Panc1 (cell line): ENCODE results near the gene SRSF7. TPM values are rescaled to one million over a fixed set of nuclear protein-coding genes. Genes with fewer than 3 reads are reported as not detected.

ENCODE experiments used
- ATAC-seq: fragments of 200-7000 bp; cut with Tn5 transposase; 2 replicates; pipeline ENCODE4 v1.9.1; 2020; ENCODE audit warnings: mild to moderate bottlenecking, moderate library complexity
- BruUV-seq: library from RNA; stranded (reverse); fragments of 400-500 nt; replicated peaks from 2 replicates; lab custom pipeline; 2021; lab: Mats Ljungman, UMichigan
- CTCF ChIA-PET: fragments of 300-600 bp; sonication (Branson Sonifier 250); formaldehyde crosslinking; loops from one replicate; lab custom pipeline; 2022; ENCODE audit warnings: antibody characterized with exemption; lab: Charles Lee
- POLR2A ChIA-PET: fragments of 300-600 bp; sonication (Branson Sonifier 250); formaldehyde crosslinking; loops from one replicate; lab custom pipeline; 2022; ENCODE audit warnings: antibody characterized with exemption; lab: Charles Lee
- DNase-seq: peaks from one replicate; pipeline ENCODE4 v3.0.0-alpha.2; 2010; ENCODE audit warnings: low read depth, low spot score
- H3K27ac ChIP-seq: 2 replicates; pipeline ENCODE4 v1.5.1; 2011; ENCODE audit warnings: mild to moderate bottlenecking, low read length, inconsistent platforms
- H3K27me3 ChIP-seq: fragments of 200-500 bp; sonication (Bioruptor generic); 2 replicates; pipeline ENCODE4 v1.6.0; 2014; ENCODE audit warnings: low read length, inconsistent platforms; ENCODE audit not compliant: control insufficient read depth, insufficient read depth
- H3K36me3 ChIP-seq: fragments of 200-500 bp; sonication (Bioruptor generic); 2 replicates; pipeline ENCODE4 v1.5.1; 2014; ENCODE audit warnings: inconsistent platforms, mild to moderate bottlenecking, low read length, moderate library complexity; ENCODE audit not compliant: control insufficient read depth, insufficient read depth
- H3K4me1 ChIP-seq: 2 replicates; pipeline ENCODE4 v1.5.1; 2011; ENCODE audit warnings: inconsistent platforms, mild to moderate bottlenecking, low read length, moderate library complexity; ENCODE audit not compliant: control insufficient read depth, insufficient read depth
- H3K4me3 ChIP-seq, 2 experiments: 2 replicates each; pipeline ENCODE4 v1.5.1; 2011 to 2012; ENCODE audit warnings: low read depth in 2 of 2, low read length in 2 of 2, mild to moderate bottlenecking in 2 of 2, inconsistent platforms in 1 of 2, moderate library complexity in 1 of 2
- H3K9me3 ChIP-seq: fragments of 200-500 bp; sonication (Bioruptor generic); 2 replicates; pipeline ENCODE4 v1.5.1; 2014; ENCODE audit warnings: low read depth, mild to moderate bottlenecking, inconsistent platforms, low read length, moderate library complexity; ENCODE audit not compliant: control insufficient read depth, insufficient read depth
- POLR2AphosphoS5 ChIP-seq: IDR thresholded peaks from 2 replicates; pipeline ENCODE4 v1.6.1; 2012; ENCODE audit warnings: mild to moderate bottlenecking, low read depth, low read length, moderate library complexity
- SIN3A ChIP-seq: IDR thresholded peaks from 2 replicates; pipeline ENCODE4 v1.6.1; 2012; ENCODE audit warnings: low read depth, mild to moderate bottlenecking, low read length, moderate library complexity, borderline replicate concordance; ENCODE audit not compliant: insufficient read depth
- TCF7L2 ChIP-seq: IDR thresholded peaks from 2 replicates; pipeline ENCODE4 v1.6.1; 2011; ENCODE audit warnings: mild to moderate bottlenecking, low read depth, low read length, inconsistent platforms
- in situ Hi-C: cut with HindIII; loops from 2 replicates; pipeline ENCODE4 v1.10.0; 2016; ENCODE audit warnings: low sequenced_read_pairs, low pct_unique_long_range_greater_than_20kb
- intact Hi-C: fragments of 100-400 bp; cut with micrococcal nuclease; formaldehyde crosslinking; loops from one replicate; pipeline ENCODE4 v1.10.0; 2022; ENCODE audit not compliant: unreplicated experiment
- total RNA-seq: library from RNA; stranded (reverse); gene quantifications from one replicate; pipeline ENCODE4 v1.2.1, GENCODE V29; 2021; ENCODE audit not compliant: unreplicated experiment
- TF ChIP-seq, protein P1 (sequence below): fragments of 450-650 bp; IDR thresholded peaks from 2 replicates; pipeline ENCODE4 v1.5.1; 2017; ENCODE audit warnings: mild to moderate bottlenecking
- TF ChIP-seq, protein P2 (sequence below), 2 experiments: IDR thresholded peaks; 2 replicates each; pipeline ENCODE4 v1.6.1; 2011 to 2012; ENCODE audit warnings: low read depth in 2 of 2, control low read depth in 1 of 2, low read length in 1 of 2, mild to moderate bottlenecking in 1 of 2, moderate library complexity in 1 of 2; ENCODE audit not compliant: insufficient read depth in 1 of 2

Gene SRSF7
- total RNA-seq, 1 experiment from 2014 or later = 220 TPM

- no TSS peak for BruUV-seq
- in situ Hi-C loops = loop anchor here (25.0 kb wide), 1 partner anchor 158 kb away; no protein-coding TSS in a partner anchor
- H3K4me3 ChIP-seq = no peak overlapping the region
- H3K27ac ChIP-seq = no peak overlapping the region
- H3K4me1 ChIP-seq = peaks cover 51% of the 10 kb centered on the region
- TF ChIP-seq, protein P1, sequence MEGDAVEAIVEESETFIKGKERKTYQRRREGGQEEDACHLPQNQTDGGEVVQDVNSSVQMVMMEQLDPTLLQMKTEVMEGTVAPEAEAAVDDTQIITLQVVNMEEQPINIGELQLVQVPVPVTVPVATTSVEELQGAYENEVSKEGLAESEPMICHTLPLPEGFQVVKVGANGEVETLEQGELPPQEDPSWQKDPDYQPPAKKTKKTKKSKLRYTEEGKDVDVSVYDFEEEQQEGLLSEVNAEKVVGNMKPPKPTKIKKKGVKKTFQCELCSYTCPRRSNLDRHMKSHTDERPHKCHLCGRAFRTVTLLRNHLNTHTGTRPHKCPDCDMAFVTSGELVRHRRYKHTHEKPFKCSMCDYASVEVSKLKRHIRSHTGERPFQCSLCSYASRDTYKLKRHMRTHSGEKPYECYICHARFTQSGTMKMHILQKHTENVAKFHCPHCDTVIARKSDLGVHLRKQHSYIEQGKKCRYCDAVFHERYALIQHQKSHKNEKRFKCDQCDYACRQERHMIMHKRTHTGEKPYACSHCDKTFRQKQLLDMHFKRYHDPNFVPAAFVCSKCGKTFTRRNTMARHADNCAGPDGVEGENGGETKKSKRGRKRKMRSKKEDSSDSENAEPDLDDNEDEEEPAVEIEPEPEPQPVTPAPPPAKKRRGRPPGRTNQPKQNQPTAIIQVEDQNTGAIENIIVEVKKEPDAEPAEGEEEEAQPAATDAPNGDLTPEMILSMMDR = no peak
- TF ChIP-seq POLR2AphosphoS5 = no peak
- TF ChIP-seq, protein P2, sequence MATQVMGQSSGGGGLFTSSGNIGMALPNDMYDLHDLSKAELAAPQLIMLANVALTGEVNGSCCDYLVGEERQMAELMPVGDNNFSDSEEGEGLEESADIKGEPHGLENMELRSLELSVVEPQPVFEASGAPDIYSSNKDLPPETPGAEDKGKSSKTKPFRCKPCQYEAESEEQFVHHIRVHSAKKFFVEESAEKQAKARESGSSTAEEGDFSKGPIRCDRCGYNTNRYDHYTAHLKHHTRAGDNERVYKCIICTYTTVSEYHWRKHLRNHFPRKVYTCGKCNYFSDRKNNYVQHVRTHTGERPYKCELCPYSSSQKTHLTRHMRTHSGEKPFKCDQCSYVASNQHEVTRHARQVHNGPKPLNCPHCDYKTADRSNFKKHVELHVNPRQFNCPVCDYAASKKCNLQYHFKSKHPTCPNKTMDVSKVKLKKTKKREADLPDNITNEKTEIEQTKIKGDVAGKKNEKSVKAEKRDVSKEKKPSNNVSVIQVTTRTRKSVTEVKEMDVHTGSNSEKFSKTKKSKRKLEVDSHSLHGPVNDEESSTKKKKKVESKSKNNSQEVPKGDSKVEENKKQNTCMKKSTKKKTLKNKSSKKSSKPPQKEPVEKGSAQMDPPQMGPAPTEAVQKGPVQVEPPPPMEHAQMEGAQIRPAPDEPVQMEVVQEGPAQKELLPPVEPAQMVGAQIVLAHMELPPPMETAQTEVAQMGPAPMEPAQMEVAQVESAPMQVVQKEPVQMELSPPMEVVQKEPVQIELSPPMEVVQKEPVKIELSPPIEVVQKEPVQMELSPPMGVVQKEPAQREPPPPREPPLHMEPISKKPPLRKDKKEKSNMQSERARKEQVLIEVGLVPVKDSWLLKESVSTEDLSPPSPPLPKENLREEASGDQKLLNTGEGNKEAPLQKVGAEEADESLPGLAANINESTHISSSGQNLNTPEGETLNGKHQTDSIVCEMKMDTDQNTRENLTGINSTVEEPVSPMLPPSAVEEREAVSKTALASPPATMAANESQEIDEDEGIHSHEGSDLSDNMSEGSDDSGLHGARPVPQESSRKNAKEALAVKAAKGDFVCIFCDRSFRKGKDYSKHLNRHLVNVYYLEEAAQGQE (IDR thresholded peaks at IDR 0.05; ENCODE audit: insufficient read depth in 1 of 2, low read depth in 2 of 2, low read length in 1 of 2) = no peak
- no peak for TF ChIP-seq SIN3A
- no peak for TF ChIP-seq TCF7L2
- no peaks in the 10 kb centered on the region for H3K9me3 ChIP-seq
- ChIA-PET CTCF (no interaction called here), POLR2A (no interaction called here)
- DNase-seq (no peak), ATAC-seq (no peak)
- H3K36me3 ChIP-seq = peaks cover 67% of the 10 kb centered on the region
- intact Hi-C loops = no loop called here
- no peaks in the 10 kb centered on the region for H3K27me3 ChIP-seq
These were observed 5.9 kb downstream of the SRSF7 start for GRCh38 chr2:38745267-38745666.

DNA sequence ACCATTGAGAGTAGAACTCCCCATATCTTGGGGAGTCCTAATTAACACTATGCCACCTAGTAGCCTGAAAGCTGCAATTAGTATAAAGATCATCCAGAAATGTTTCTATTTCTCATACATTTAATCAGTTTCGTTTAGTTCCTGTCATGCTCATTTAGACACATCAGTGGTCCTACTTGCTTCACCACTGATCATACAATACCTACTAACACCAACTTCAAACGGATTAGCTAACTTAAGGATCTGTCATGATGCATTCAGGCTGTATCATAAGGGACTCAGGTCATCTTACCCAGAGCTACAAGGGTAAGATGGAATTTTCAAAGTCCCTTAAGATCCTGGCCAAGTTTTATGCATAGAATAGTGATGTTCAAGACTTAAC is 6.8 kb downstream of the SRSF7 start:
- intact Hi-C loops (loop anchor here (5.0 kb wide), 1 partner anchor 207 kb away; no protein-coding TSS in a partner anchor), in situ Hi-C loops (loop anchor here (25.0 kb wide), 1 partner anchor 157 kb away; no protein-coding TSS in a partner anchor)
- no peak overlapping the region for H3K27ac ChIP-seq
- peaks cover 58% of the 10 kb centered on the region for H3K36me3 ChIP-seq
- no peak for ATAC-seq
- peaks cover 51% of the 10 kb centered on the region for H3K4me1 ChIP-seq
- H3K4me3 ChIP-seq = no peak overlapping the region
- H3K27me3 ChIP-seq = no peaks in the 10 kb centered on the region
- no peak for DNase-seq
- no peaks in the 10 kb centered on the region for H3K9me3 ChIP-seq
- no TSS peak for BruUV-seq
- ChIA-PET CTCF (interaction anchor here (0.7 kb wide), 1 partner anchor 40 kb away, joined by 5 read pairs; no protein-coding TSS in a partner anchor), POLR2A (interaction anchor here (0.6 to 1.0 kb wide), 4 partner anchors 9 to 895 kb away, joined by 3 to 11 read pairs (median 4); no protein-coding TSS in a partner anchor)
- TF ChIP-seq POLR2AphosphoS5 = 0 out of 2 replicates have a peak, but pooled peaks have one; percentile 24
- TF ChIP-seq, protein P1 = no peak
